HepG2 (cell line): ENCODE results near the gene RANBP6. TPM values are rescaled to one million over a fixed set of nuclear protein-coding genes. Genes with fewer than 3 reads are reported as not detected.

Experiments used
- ATF4 ChIP-seq, 2 experiments: fragments of 450-650 bp in 1 of 2; sonication (generic) in 1 of 2; formaldehyde crosslinking; IDR thresholded peaks; 2 replicates each; pipeline versions ENCODE4 v1.5.0 to v1.8.0; 2020 to 2022; ENCODE audit warnings: mild to moderate bottlenecking in 1 of 2, missing genetic modification reagents in 1 of 2
- HIVEP1 ChIP-seq: sonication (generic); formaldehyde crosslinking; IDR thresholded peaks from 2 replicates; pipeline ENCODE4 v1.4.0; 2020; ENCODE audit warnings: mild to moderate bottlenecking, missing genetic modification reagents
- ZNF646 ChIP-seq: sonication (generic); formaldehyde crosslinking; IDR thresholded peaks from 2 replicates; pipeline ENCODE4 v1.9.0; 2021; ENCODE audit warnings: mild to moderate bottlenecking, missing genetic modification reagents
- ZNF784 ChIP-seq: sonication (generic); formaldehyde crosslinking; IDR thresholded peaks from 2 replicates; pipeline ENCODE4 v1.5.1; 2020; ENCODE audit warnings: missing genetic modification reagents, mild to moderate bottlenecking, borderline replicate concordance
- microRNA-seq: library from miRNA; unstranded; fragments of <30 nt; microRNA quantifications from one replicate; pipeline ENCODE4, GENCODE V29; 2020
- polyA plus RNA-seq, 8 experiments: library from polyadenylated mRNA; depleted of rRNA in 3 of 8; stranded (reverse) in 7 of 8; unstranded in 1 of 8; fragments of >200 nt; fragmentation: Illumina TruSeq in 4 of 8; extraction: Trizol in 4 of 8; gene quantifications; 2 replicates each; pipeline versions ENCODE4 v1.2.1 to v1.2.3, GENCODE V29; 2011 to 2016; ENCODE audit warnings: low read depth in 4 of 8, missing spikeins in 1 of 8, mixed read lengths in 1 of 8; ENCODE audit not compliant: insufficient read depth in 1 of 8
- small RNA-seq, 3 experiments: library from RNA; depleted of rRNA; stranded (forward); fragments of <200 nt; gene quantifications; one replicate each; pipeline ENCODE3, GENCODE V24; 2012; ENCODE audit warnings: low read depth in 2 of 3, low replicate concordance in 1 of 3; ENCODE audit not compliant: insufficient read length in 3 of 3, insufficient read depth in 2 of 3
- total RNA-seq, 5 experiments: library from RNA; depleted of rRNA; stranded (reverse); fragments of >200 nt; fragmentation: Illumina TruSeq; extraction: Trizol; gene quantifications; 2 replicates each; pipeline ENCODE4 v1.2.3, GENCODE V29; 2016; ENCODE audit warnings: low read depth in 1 of 5
- TF ChIP-seq, protein P1 (sequence below): sonication (generic); formaldehyde crosslinking; IDR thresholded peaks from 2 replicates; pipeline ENCODE4 v1.5.0; 2020; ENCODE audit warnings: mild to moderate bottlenecking, missing genetic modification reagents, moderate library complexity

The RANBP6 gene
- total and polyA plus RNA-seq, 2 of the 13 experiments (the other 11 are each of a cell fraction or from before 2014, with no cell fraction given), result 7.5 to 26.0 TPM

DNA sequence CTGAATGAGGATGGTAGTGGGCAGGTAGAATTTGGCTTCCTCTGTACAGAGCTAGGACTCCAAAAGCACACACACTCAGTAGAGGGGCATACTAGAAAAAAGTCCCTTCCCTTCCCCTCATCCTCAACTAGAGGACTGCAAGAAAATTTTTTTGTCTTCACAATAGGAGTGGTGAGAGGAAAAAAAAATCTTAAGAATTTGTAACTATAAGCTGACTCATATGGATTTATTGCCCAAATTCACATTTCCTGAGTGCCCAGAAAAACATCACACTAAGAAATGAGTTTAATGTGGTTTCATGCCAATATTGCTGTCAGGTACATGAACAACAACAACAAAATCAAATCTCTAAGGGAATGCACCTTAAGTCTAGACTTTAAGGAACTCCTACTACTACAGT is 43.7 kb downstream of the RANBP6 start (continued):
- TF ChIP-seq HIVEP1 (CRISPR knock-in tag) (no peak), ZNF784 (CRISPR knock-in tag) (no peak), ATF4 (CRISPR knock-in tag; IDR thresholded peaks at IDR 0.05) (no peak), ZNF646 (no peak)
- TF ChIP-seq, protein P1, sequence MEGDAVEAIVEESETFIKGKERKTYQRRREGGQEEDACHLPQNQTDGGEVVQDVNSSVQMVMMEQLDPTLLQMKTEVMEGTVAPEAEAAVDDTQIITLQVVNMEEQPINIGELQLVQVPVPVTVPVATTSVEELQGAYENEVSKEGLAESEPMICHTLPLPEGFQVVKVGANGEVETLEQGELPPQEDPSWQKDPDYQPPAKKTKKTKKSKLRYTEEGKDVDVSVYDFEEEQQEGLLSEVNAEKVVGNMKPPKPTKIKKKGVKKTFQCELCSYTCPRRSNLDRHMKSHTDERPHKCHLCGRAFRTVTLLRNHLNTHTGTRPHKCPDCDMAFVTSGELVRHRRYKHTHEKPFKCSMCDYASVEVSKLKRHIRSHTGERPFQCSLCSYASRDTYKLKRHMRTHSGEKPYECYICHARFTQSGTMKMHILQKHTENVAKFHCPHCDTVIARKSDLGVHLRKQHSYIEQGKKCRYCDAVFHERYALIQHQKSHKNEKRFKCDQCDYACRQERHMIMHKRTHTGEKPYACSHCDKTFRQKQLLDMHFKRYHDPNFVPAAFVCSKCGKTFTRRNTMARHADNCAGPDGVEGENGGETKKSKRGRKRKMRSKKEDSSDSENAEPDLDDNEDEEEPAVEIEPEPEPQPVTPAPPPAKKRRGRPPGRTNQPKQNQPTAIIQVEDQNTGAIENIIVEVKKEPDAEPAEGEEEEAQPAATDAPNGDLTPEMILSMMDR (CRISPR knock-in tag), result no peak

Small RNA genes within 50 kb of the gene (microRNA-seq; reads per million reads assigned to microRNA genes)
- 0.68 reads per million for gene MIR4665

Small RNA genes within 50 kb of the gene (small RNA-seq; reads per million reads assigned to genes)
- gene MIR4665, result 0 reads per million in 3 experiments

Other genes starting within 250 kb of the RANBP6 start
- 28.1 and 40.9 TPM in 2 replicates for gene ERMP1, start 182.5 kb downstream of the RANBP6 start, total RNA-seq (2016; rRNA removed; fragmentation: Illumina TruSeq; extraction: Trizol)
- 46.8 and 65.4 TPM in 2 replicates for gene ERMP1, start 182.5 kb downstream of the RANBP6 start, polyA plus RNA-seq (2011; rRNA removed)
- 0.11 and 0.72 TPM in 2 replicates for gene MLANA, start 124.7 kb downstream of the RANBP6 start, total RNA-seq (2016; rRNA removed; fragmentation: Illumina TruSeq; extraction: Trizol)
- gene MLANA, start 124.7 kb downstream of the RANBP6 start, polyA plus RNA-seq (2011; rRNA removed), result 0.18 TPM in 1 of 2 replicates, not detected in the other
- gene IL33, start 200.2 kb upstream of the RANBP6 start, total RNA-seq (2016; rRNA removed; fragmentation: Illumina TruSeq; extraction: Trizol), result not detected in 2 replicates
- gene IL33, start 200.2 kb upstream of the RANBP6 start, polyA plus RNA-seq (2011; rRNA removed), result 0.03 and 0.05 TPM in 2 replicates